ENCODE results near the gene CXXC4.
A peak's percentile ranks its signal among the peaks of the same experiment; 100 is the strongest.

Gene CXXC4

GRCh38 chr4:104494822-104495559, at the start of gene CXXC4:
TSS of gene CXXC4 (minus strand) at chr4:104494894. CDS start at chr4:104491802, 3,092 bp downstream.
- peak; percentile 38 for DNase-seq (ENCODE audit: low spot score)

- no peak for DNase-seq (ENCODE audit: low spot score)
Measured at GRCh38 chr4:104533156-104533555, 38.5 kb upstream of the CXXC4 start.

- no peak for DNase-seq (ENCODE audit: low spot score)
Measured at GRCh38 chr4:104532677-104533076, 38.0 kb upstream of the CXXC4 start.

- no peak for DNase-seq (ENCODE audit: low spot score)
Measured at GRCh38 chr4:104531390-104531789, 36.7 kb upstream of the CXXC4 start.

GRCh38 chr4:104530426-104530825, 35.7 kb upstream of the CXXC4 start:
- no peak for DNase-seq (ENCODE audit: low spot score)

- no peak for DNase-seq (ENCODE audit: low spot score)
Measured at GRCh38 chr4:104524591-104524990, 29.9 kb upstream of the CXXC4 start.

GRCh38 chr4:104524026-104524425, 29.3 kb upstream of the CXXC4 start:
- no peak for DNase-seq (ENCODE audit: low spot score)

GRCh38 chr4:104519588-104519987, 24.9 kb upstream of the CXXC4 start:
- no peak for DNase-seq (ENCODE audit: low spot score)

- DNase-seq (ENCODE audit: low spot score), result no peak
Measured at GRCh38 chr4:104516884-104517283, 22.2 kb upstream of the CXXC4 start.

GRCh38 chr4:104508224-104508623, 13.5 kb upstream of the CXXC4 start:
- DNase-seq (ENCODE audit: low spot score), result no peak

GRCh38 chr4:104507112-104507511, 12.4 kb upstream of the CXXC4 start:
- no peak for DNase-seq (ENCODE audit: low spot score)

GRCh38 chr4:104504536-104504935, 9.8 kb upstream of the CXXC4 start:
- no peak for DNase-seq (ENCODE audit: low spot score)

GRCh38 chr4:104502471-104502870, 7.8 kb upstream of the CXXC4 start:
- no peak for DNase-seq (ENCODE audit: low spot score)

GRCh38 chr4:104501290-104501689, 6.6 kb upstream of the CXXC4 start:
- no peak for DNase-seq (ENCODE audit: low spot score)

- no peak for DNase-seq (ENCODE audit: low spot score)
Measured at GRCh38 chr4:104500442-104500841, 5.7 kb upstream of the CXXC4 start.

- DNase-seq (ENCODE audit: low spot score), result no peak
Measured at GRCh38 chr4:104494185-104494584, 509 bp downstream of the CXXC4 start.

- DNase-seq (ENCODE audit: low spot score), result no peak
Measured at GRCh38 chr4:104493081-104493831, 1.4 kb downstream of the CXXC4 start.

- DNase-seq (ENCODE audit: low spot score), result no peak
Measured at GRCh38 chr4:104492183-104492771, 2.4 kb downstream of the CXXC4 start.

GRCh38 chr4:104491481-104492182, 3.1 kb downstream of the CXXC4 start:
- peak; percentile 37 for DNase-seq (ENCODE audit: low spot score)

GRCh38 chr4:104490770-104491480, 3.8 kb downstream of the CXXC4 start:
- DNase-seq (ENCODE audit: low spot score), result peak; percentile 60

GRCh38 chr4:104490096-104490769, 4.5 kb downstream of the CXXC4 start:
- DNase-seq (ENCODE audit: low spot score), result no peak
